Esophagus squamous epithelium (tissue), 5 donors: ENCODE data around the gene LBHD1. TPM values are rescaled to one million over a fixed set of nuclear protein-coding genes. Genes with fewer than 3 reads are reported as not detected.

Source experiments
- DNase-seq: peaks from one replicate; lab custom pipeline; 2025; lab: John Stamatoyannopoulos, UW
- H3K27ac ChIP-seq, 4 donors: fragments of 200-600 bp; sonication (generic); one replicate each; pipeline ENCODE4 v1.5.1; 2016 to 2019; ENCODE audit warnings: mild to moderate bottlenecking in 1 of 4
- H3K27me3 ChIP-seq, 4 donors: fragments of 200-600 bp; sonication (generic); 1 replicate in 3 of 4; 2 replicates in 1 of 4; pipeline versions ENCODE4 v1.5.1 to v1.6.0; 2017 to 2021; ENCODE audit warnings: antibody characterized with exemption in 1 of 4
- H3K36me3 ChIP-seq, 3 donors: fragments of 200-600 bp; sonication (generic); one replicate each; pipeline ENCODE4 v1.5.1; 2016 to 2019
- H3K4me1 ChIP-seq, 3 donors: fragments of 200-600 bp; sonication (generic); one replicate each; pipeline ENCODE4 v1.5.1; 2017 to 2019
- H3K4me3 ChIP-seq, 4 donors: fragments of 200-600 bp; sonication (generic); 1 replicate in 3 of 4; 2 replicates in 1 of 4; pipeline ENCODE4 v1.5.1; 2016 to 2019; ENCODE audit warnings: mild to moderate bottlenecking in 2 of 4, moderate library complexity in 1 of 4
- H3K9me3 ChIP-seq, 3 donors: fragments of 200-600 bp; sonication (generic); one replicate each; pipeline ENCODE4 v1.5.1; 2016 to 2019
- POLR2A ChIP-seq, 4 donors: fragments of 450-650 bp; IDR thresholded peaks; one replicate each; pipeline ENCODE4 v1.6.1; 2017; ENCODE audit warnings: antibody characterized with exemption in 4 of 4, mild to moderate bottlenecking in 4 of 4, moderate library complexity in 3 of 4
- WGBS, 2 donors: methylation state at CpG; one replicate each; pipeline ENCODE4 v1.1.5; 2018; 5-methylcytosine and 5-hydroxymethylcytosine counted together
- intact Hi-C: fragments of 100-400 bp; cut with DNase I; formaldehyde crosslinking; loops from one replicate; pipeline ENCODE4 v1.15.0; 2022
- total RNA-seq, 4 donors: library from RNA; depleted of rRNA; stranded (reverse); fragments of >200 nt; gene quantifications; one replicate each; pipeline ENCODE4 v1.1.0, GENCODE V29; 2016
- TF ChIP-seq, protein P1 (sequence below), 6 experiments: fragments of 450-650 bp in 4 of 6; fragments of 200-600 bp in 2 of 6; sonication (generic) in 2 of 6; IDR thresholded peaks; one replicate each; pipeline ENCODE4 v1.5.1; 2016 to 2019; ENCODE audit warnings: antibody characterized with exemption in 6 of 6, mild to moderate bottlenecking in 4 of 6, moderate library complexity in 4 of 6
- donor health status: DM: yes; HTN: yes; CAD: no.

The LBHD1 gene
- total RNA-seq, 4 donors from 2014 or later = 1.8 to 3.6 (median 2.5) TPM

DNA sequence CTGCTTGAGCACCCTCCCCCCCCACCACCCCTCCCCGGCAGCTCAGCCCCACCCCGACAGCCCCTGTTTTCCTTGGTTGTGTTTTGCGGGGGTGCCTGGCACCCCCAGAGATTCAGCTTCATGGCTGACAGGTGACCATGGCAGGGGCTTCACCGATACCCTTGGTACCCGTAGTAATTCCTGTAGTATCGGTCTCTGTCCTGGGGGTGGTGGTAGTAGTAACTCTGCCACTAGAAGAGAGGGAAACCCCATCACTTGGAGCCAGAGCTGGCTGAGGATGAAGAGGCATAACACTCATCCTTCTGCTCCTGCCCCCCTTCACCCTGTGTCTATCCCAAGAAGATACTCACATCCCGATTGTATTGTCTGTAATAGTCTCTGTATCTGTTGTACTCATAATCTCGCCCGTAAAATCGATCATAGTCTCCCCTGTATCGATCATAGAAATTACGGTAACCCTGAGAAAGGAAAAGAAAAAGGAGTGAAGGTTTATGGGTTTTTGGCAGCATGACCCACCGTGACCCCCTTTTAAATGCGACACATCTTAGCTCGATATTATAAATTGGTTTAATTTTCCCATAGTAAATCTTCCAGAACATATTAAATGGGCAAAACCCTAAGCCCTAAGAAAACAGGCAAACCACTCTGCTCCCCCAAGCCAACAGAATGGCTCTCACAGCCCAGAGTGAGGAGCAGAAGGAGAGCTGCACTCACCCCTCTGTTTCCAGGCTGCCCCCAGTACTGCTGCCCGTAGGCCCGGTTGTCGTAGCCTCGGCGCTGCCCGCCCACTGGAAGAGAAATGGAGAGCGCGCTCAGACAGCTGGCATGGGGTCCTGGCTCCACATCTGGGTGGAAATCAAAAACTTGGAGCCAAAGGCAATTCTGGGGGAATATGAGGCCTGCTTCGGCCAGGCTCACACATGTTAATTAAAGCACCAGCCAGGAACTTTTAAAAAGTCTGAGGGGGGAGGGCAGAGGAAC is 43.4 kb upstream of the LBHD1 start:
- no peak overlapping the region for H3K4me3 ChIP-seq
- no peaks in the 10 kb centered on the region for H3K9me3 ChIP-seq
- peaks cover 31 to 100% (median 48%) of the 10 kb centered on the region in 3 donors for H3K36me3 ChIP-seq
- H3K27me3 ChIP-seq = no peaks in the 10 kb centered on the region
- no peak overlapping the region for H3K27ac ChIP-seq
- intact Hi-C loops = no loop called here
- TF ChIP-seq POLR2A (IDR thresholded peaks at IDR 0.05) = no peak
- TF ChIP-seq, protein P1, sequence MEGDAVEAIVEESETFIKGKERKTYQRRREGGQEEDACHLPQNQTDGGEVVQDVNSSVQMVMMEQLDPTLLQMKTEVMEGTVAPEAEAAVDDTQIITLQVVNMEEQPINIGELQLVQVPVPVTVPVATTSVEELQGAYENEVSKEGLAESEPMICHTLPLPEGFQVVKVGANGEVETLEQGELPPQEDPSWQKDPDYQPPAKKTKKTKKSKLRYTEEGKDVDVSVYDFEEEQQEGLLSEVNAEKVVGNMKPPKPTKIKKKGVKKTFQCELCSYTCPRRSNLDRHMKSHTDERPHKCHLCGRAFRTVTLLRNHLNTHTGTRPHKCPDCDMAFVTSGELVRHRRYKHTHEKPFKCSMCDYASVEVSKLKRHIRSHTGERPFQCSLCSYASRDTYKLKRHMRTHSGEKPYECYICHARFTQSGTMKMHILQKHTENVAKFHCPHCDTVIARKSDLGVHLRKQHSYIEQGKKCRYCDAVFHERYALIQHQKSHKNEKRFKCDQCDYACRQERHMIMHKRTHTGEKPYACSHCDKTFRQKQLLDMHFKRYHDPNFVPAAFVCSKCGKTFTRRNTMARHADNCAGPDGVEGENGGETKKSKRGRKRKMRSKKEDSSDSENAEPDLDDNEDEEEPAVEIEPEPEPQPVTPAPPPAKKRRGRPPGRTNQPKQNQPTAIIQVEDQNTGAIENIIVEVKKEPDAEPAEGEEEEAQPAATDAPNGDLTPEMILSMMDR (IDR thresholded peaks at IDR 0.05) = no peak
- DNase-seq = no peak
- H3K4me1 ChIP-seq = peaks cover 0 to 43% (median 2%) of the 10 kb centered on the region in 3 donors
- 82 to 89% methylated on average over 18 of the region's 24 CpGs for WGBS, 2 donors

DNA sequence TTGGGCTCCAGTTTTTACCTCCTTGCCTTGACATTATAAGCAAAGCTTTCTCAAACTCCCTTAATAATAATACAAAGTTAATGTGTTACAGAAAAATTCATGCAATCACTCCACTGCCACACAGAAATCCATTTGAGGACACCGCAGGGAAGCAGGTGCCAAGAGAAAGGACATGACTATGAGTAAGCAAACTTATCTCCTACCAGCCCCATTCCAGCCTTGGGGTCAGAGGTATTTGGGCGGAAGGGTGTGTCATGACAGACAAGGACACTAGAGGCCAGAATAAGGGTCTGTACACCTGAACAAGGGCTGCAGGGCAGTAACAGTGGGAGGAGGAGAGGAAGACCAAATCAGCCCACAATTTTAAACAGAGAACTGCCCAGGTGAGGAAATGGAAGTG is 41.3 kb upstream of the LBHD1 start:
- Histone ChIP-seq H3K36me3 (peaks cover 18 to 83% (median 33%) of the 10 kb centered on the region in 3 donors), H3K27ac (peak overlapping the region in 1 of 4 donors; percentile 14), H3K9me3 (no peaks in the 10 kb centered on the region), H3K4me1 (peaks cover 13 to 52% (median 13%) of the 10 kb centered on the region in 3 donors), H3K27me3 (no peaks in the 10 kb centered on the region), H3K4me3 (no peak overlapping the region)
- TF ChIP-seq POLR2A (IDR thresholded peaks at IDR 0.05) = no peak
- TF ChIP-seq, protein P1 (IDR thresholded peaks at IDR 0.05) = no peak
- intact Hi-C loops = no loop called here
- WGBS, 2 donors = 68 to 73% methylated on average over 2 of the region's 2 CpGs
- DNase-seq = no peak

DNA sequence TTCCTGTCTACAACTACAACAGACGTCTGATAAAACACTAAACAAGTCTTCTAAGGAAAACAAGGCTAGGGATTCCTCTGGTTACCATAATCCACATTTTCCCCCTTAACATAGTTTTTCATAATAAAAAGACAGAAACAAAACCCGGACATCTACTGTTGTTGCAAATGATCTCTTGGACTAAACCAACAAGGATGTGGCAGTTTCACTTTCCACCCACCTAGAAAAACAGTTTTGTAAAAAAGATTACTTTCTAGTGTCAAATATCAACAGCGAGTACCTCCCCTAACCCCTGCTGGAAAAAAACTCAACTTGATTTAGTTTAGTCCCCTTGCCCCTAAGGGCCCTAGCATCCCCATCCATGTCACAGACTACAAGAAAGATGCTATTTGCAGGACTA is 40.8 kb upstream of the LBHD1 start:
- intact Hi-C loops = no loop called here
- TF ChIP-seq, protein P1 (IDR thresholded peaks at IDR 0.05) = no peak
- TF ChIP-seq POLR2A (IDR thresholded peaks at IDR 0.05) = no peak

DNA sequence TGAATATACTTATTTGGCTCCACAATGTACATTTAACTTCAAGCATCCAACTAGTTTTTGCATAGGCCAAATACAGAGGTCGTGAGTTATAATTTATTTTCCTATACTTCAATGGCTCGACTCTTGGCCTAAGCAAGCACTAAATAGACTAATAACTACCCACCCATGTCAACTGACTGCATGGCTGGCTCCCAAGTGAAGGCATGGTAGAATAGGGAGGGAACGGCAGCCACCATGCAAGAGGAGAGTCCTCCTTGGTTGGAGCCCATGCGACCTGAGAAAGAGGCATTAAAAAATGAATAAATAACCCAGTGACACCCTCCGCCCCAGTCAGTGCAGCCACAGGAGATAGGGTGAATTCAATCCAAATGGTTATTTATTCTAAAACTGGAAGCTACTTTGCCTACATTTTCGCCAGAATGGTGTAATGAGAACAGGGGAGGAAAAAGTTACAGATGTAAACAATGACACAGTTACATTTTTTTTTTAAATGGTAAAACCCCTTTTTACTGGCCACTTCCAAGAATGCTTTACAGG is 40.3 kb upstream of the LBHD1 start:
- Histone ChIP-seq H3K36me3 (peaks cover 9 to 73% (median 29%) of the 10 kb centered on the region in 3 donors), H3K27me3 (no peaks in the 10 kb centered on the region), H3K4me1 (peaks cover 13 to 52% (median 15%) of the 10 kb centered on the region in 3 donors), H3K4me3 (no peak overlapping the region), H3K27ac (no peak overlapping the region), H3K9me3 (no peaks in the 10 kb centered on the region)
- intact Hi-C loops = no loop called here
- no peak for TF ChIP-seq POLR2A (IDR thresholded peaks at IDR 0.05)
- TF ChIP-seq, protein P1 (IDR thresholded peaks at IDR 0.05) = no peak
- DNase-seq = no peak
- WGBS, 2 donors = 72 to 75% methylated on average over 6 of the region's 6 CpGs

More for the DNA sequence above, 40.8 kb upstream of the LBHD1 start:
- Histone ChIP-seq H3K27me3 (no peaks in the 10 kb centered on the region), H3K4me1 (peaks cover 13 to 52% (median 15%) of the 10 kb centered on the region in 3 donors), H3K36me3 (peaks cover 13 to 78% (median 33%) of the 10 kb centered on the region in 3 donors), H3K4me3 (no peak overlapping the region), H3K9me3 (no peaks in the 10 kb centered on the region), H3K27ac (no peak overlapping the region)
- DNase-seq = no peak
- WGBS, 2 donors = 51 to 54% methylated on average over 3 of the region's 3 CpGs

DNA sequence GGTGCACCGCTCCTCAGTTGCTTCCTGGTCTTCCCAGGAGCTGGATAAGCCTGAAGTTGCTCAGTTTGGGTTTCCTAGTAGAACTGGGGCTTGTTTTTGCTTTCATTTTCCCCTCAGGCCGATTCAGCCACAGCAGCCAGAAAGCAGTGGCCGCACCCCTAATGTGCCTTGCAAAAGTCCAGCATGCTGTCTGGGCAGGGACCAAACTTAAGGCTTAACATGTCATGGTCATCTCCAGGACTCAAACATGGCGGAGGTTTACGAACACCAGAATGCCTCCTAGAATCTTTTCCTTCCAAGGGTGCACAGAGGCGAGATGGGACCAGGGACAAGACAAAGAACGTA is 37.9 kb upstream of the LBHD1 start:
- H3K9me3 ChIP-seq = no peaks in the 10 kb centered on the region
- peaks cover 28 to 60% (median 32%) of the 10 kb centered on the region in 3 donors for H3K4me1 ChIP-seq
- no peak for TF ChIP-seq POLR2A (IDR thresholded peaks at IDR 0.05)
- TF ChIP-seq, protein P1 (IDR thresholded peaks at IDR 0.05) = no peak

More for the DNA sequence above, 37.9 kb upstream of the LBHD1 start:
- intact Hi-C loops = no loop called here
- Histone ChIP-seq H3K27ac (peak overlapping the region; percentile 90 to 99 (median 95)), H3K4me3 (peak overlapping the region; percentile 36 to 68 (median 56)), H3K36me3 (peaks cover 4 to 49% (median 11%) of the 10 kb centered on the region in 3 donors), H3K27me3 (no peaks in the 10 kb centered on the region)
- no peak for DNase-seq
- WGBS, 2 donors = 68 to 71% methylated on average over 5 of the region's 7 CpGs
